ENCODE results near the gene STARD10.

The STARD10 gene

DNA sequence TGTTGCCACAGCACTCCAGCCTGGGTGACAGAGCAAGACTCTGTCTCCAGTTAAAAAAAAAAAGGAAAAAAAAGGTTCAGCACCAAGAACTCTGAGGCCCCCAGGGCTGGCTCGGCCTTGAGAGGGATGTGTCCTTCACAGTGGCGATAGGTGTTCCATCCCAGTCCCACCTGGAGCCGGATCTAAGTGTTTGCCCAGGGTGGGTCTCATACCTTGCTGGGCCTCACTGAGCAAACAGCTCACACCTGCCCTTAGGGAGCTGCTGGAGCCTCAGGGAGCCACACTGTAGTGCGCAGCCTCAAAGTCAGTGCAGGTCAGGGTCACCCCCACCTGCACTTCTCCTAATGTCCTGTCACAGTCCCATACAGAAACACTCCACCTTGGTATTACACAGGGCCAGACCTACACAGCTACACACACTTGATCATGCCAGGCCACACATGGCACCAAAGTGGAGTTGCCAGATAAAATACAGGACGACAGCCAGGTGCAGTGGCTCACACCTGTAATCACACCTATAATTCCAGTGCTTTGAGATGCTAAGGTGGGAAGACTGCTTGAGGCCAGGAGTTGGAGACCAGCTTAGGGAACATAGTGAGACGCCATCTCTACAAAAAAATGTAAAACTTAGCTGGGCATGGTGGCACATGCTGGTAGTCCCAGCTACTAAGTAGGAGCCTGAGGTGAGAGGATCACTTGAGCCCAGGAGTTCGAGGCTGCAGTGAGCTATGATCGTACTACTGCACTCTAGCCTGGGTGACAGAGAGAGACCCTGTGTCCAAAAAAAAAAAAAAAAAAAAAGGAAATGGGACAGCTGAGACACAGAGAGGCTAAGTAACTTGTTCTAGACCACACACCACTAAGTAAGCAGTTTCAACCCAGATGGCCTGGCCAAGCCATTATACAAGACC is 7.3 kb downstream of the STARD10 start:
- no peak overlapping the region for H3K4me3 Mint-ChIP-seq
- peaks cover 13% of the 10 kb centered on the region for H3K27me3 Mint-ChIP-seq
- intact Hi-C loops (cut with micrococcal nuclease): no loop called here
- peak overlapping the region; percentile 77 for H3K27ac Mint-ChIP-seq
- H3K9me3 Mint-ChIP-seq: no peaks in the 10 kb centered on the region
- H3K4me1 Mint-ChIP-seq (ENCODE audit: low read depth): peaks cover 55% of the 10 kb centered on the region
- H3K36me3 Mint-ChIP-seq (ENCODE audit: low read depth): no peaks in the 10 kb centered on the region

DNA sequence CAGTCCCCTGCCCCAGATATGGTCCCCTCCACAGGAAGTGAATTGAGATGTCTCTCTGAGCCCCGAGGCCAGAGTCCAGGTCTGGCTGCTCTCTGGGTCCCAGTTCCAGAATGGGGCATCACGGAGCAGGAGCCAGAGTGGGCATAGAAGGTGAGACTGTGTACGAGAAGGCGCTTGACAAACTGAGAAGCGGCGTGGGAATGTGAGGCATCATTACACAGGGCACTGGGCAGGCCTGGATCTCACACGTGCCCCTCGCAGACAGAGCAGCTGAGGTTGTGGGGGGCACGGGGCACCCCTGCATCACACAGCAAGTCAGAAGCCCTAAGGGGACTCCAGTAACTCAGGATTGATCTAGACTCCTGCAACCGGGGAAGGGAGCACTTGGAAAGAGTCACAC is 9.2 kb downstream of the STARD10 start:
- peaks cover 66% of the 10 kb centered on the region for H3K4me1 Mint-ChIP-seq (ENCODE audit: low read depth)
- H3K9me3 Mint-ChIP-seq: no peaks in the 10 kb centered on the region
- no peak overlapping the region for H3K27ac Mint-ChIP-seq
- H3K36me3 Mint-ChIP-seq (ENCODE audit: low read depth): no peaks in the 10 kb centered on the region
- H3K4me3 Mint-ChIP-seq: no peak overlapping the region
- H3K27me3 Mint-ChIP-seq: peaks cover 28% of the 10 kb centered on the region
- intact Hi-C loops (cut with micrococcal nuclease): no loop called here

- Mint-ChIP-seq H3K4me1 (ENCODE audit: low read depth) (peaks cover 60% of the 10 kb centered on the region), H3K9me3 (no peaks in the 10 kb centered on the region), H3K36me3 (ENCODE audit: low read depth) (no peaks in the 10 kb centered on the region), H3K27me3 (peaks cover 35% of the 10 kb centered on the region), H3K4me3 (no peak overlapping the region), H3K27ac (peak overlapping the region; percentile 45)
- intact Hi-C loops (cut with micrococcal nuclease): no loop called here
Measured at GRCh38 chr11:72783144-72783905, 10.5 kb downstream of the STARD10 start.

DNA sequence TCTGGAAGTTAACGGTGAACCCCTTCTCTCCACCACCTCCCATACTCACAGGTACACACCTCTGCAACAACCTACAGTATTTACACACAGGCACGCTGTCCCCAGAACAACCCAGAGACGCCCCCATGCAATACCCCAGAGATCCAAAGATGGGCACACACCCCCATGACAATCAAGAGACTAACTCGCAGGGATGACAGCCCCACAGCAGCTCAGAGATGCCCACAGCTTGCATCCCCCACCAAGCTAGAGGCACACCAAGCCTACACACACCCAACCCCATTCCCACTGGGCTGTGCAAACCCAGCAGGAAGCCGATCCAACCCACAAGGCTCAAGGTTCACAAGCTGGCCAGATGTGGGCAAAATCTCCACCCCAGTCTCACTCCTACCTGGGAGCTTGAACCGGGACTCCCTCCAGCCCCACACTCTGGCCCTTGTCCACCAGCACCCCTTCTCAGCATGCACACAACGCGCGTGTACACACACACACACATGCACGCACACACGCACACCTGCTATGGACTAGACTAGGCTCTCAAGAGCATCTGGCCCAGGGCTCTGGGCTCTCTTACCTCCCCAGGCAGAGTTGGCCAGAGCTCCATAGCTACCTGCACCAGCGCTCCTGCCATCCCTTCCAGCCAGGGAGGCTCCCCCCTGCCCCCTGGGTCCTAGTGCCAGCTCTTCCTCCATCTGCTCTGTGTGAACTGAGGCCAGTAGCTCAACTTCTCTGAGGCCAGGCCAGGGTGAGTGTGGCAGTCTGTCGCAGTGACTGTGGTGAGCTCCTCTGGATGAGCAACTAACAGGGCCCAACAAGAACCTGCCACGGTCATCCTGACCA is 11.5 kb downstream of the STARD10 start:
- H3K27ac Mint-ChIP-seq: peak overlapping the region; percentile 61

GRCh38 chr11:72781313-72782080 is 12.3 kb downstream of the STARD10 start:
- intact Hi-C loops (cut with micrococcal nuclease): no loop called here
- H3K4me3 Mint-ChIP-seq: peak overlapping the region; percentile 72

More for the DNA sequence above, 11.5 kb downstream of the STARD10 start:
- intact Hi-C loops (cut with micrococcal nuclease): no loop called here
- Mint-ChIP-seq H3K27me3 (peaks cover 38% of the 10 kb centered on the region), H3K9me3 (no peaks in the 10 kb centered on the region), H3K4me1 (ENCODE audit: low read depth) (peaks cover 54% of the 10 kb centered on the region), H3K36me3 (ENCODE audit: low read depth) (no peaks in the 10 kb centered on the region), H3K4me3 (peak overlapping the region; percentile 47)

GRCh38 chr11:72781063-72781312 is 12.9 kb downstream of the STARD10 start:
- Mint-ChIP-seq H3K4me3 (peak overlapping the region; percentile 72), H3K36me3 (ENCODE audit: low read depth) (no peaks in the 10 kb centered on the region), H3K9me3 (no peaks in the 10 kb centered on the region), H3K27ac (peak overlapping the region; percentile 61), H3K27me3 (peaks cover 38% of the 10 kb centered on the region), H3K4me1 (ENCODE audit: low read depth) (peaks cover 56% of the 10 kb centered on the region)
- intact Hi-C loops (cut with micrococcal nuclease): no loop called here

More at GRCh38 chr11:72781313-72782080, 12.3 kb downstream of the STARD10 start:
- peak overlapping the region; percentile 61 for H3K27ac Mint-ChIP-seq
- no peaks in the 10 kb centered on the region for H3K9me3 Mint-ChIP-seq
- no peaks in the 10 kb centered on the region for H3K36me3 Mint-ChIP-seq (ENCODE audit: low read depth)
- peaks cover 54% of the 10 kb centered on the region for H3K4me1 Mint-ChIP-seq (ENCODE audit: low read depth)
- peaks cover 38% of the 10 kb centered on the region for H3K27me3 Mint-ChIP-seq

- H3K9me3 Mint-ChIP-seq: no peaks in the 10 kb centered on the region
- intact Hi-C loops (cut with micrococcal nuclease): no loop called here
Measured at GRCh38 chr11:72780296-72781062, 13.4 kb downstream of the STARD10 start.

GRCh38 chr11:72779495-72780128 is 14.2 kb downstream of the STARD10 start:
- Mint-ChIP-seq H3K4me3 (no peak overlapping the region), H3K9me3 (no peaks in the 10 kb centered on the region), H3K27ac (no peak overlapping the region), H3K27me3 (peaks cover 45% of the 10 kb centered on the region), H3K36me3 (ENCODE audit: low read depth) (no peaks in the 10 kb centered on the region), H3K4me1 (ENCODE audit: low read depth) (peaks cover 52% of the 10 kb centered on the region)
- intact Hi-C loops (cut with micrococcal nuclease): no loop called here

More at GRCh38 chr11:72780296-72781062, 13.4 kb downstream of the STARD10 start:
- Mint-ChIP-seq H3K27ac (peak overlapping the region; percentile 61), H3K36me3 (ENCODE audit: low read depth) (no peaks in the 10 kb centered on the region), H3K4me1 (ENCODE audit: low read depth) (peaks cover 54% of the 10 kb centered on the region), H3K27me3 (peaks cover 40% of the 10 kb centered on the region), H3K4me3 (peak overlapping the region; percentile 72)

GRCh38 chr11:72778535-72779494 is 15.0 kb downstream of the STARD10 start:
- Mint-ChIP-seq H3K4me1 (ENCODE audit: low read depth) (peaks cover 52% of the 10 kb centered on the region), H3K4me3 (no peak overlapping the region), H3K36me3 (ENCODE audit: low read depth) (no peaks in the 10 kb centered on the region), H3K9me3 (no peaks in the 10 kb centered on the region), H3K27me3 (peaks cover 45% of the 10 kb centered on the region), H3K27ac (no peak overlapping the region)
- intact Hi-C loops (cut with micrococcal nuclease): no loop called here

DNA sequence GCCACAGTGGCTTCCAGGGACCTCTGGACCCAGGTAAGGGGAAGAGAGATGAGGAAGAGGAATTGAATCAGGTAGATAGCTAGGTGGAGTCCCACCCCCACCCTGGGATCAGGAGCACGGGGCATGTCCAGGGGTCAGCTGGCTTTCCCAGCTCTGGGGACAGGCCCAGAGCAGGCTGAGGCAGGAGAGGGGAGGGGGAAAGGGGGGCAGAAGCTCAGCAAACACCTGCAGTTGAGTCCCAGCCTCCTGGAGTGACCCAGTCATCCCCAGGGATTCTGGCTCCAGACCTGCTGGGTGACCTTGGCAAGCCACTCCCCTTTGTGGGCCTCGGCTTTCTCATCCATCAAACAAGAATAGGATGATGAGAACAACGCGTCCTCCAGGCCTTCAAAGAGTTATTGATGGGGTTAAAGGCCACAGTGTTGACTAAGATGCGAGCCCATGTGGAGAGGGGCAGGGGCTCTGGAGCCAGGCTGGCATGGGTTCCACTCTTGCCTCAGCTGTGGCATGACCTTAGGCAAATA is 16.0 kb downstream of the STARD10 start:
- H3K4me3 Mint-ChIP-seq: no peak overlapping the region
- H3K9me3 Mint-ChIP-seq: no peaks in the 10 kb centered on the region
- peaks cover 48% of the 10 kb centered on the region for H3K4me1 Mint-ChIP-seq (ENCODE audit: low read depth)
- peaks cover 43% of the 10 kb centered on the region for H3K27me3 Mint-ChIP-seq
- no peaks in the 10 kb centered on the region for H3K36me3 Mint-ChIP-seq (ENCODE audit: low read depth)
- H3K27ac Mint-ChIP-seq: no peak overlapping the region
- intact Hi-C loops (cut with micrococcal nuclease): no loop called here

- Mint-ChIP-seq H3K4me1 (ENCODE audit: low read depth) (peaks cover 47% of the 10 kb centered on the region), H3K36me3 (ENCODE audit: low read depth) (no peaks in the 10 kb centered on the region), H3K27me3 (peaks cover 41% of the 10 kb centered on the region), H3K4me3 (no peak overlapping the region), H3K27ac (peak overlapping the region; percentile 26), H3K9me3 (no peaks in the 10 kb centered on the region)
- intact Hi-C loops (cut with micrococcal nuclease): no loop called here
Measured at GRCh38 chr11:72776844-72777754, 16.7 kb downstream of the STARD10 start.
